Neural progenitor cell (in vitro differentiated cells): Measurements from ENCODE around the gene PSMC1.

Experiments used
- EZH2 ChIP-seq: fragments of 200-600 bp; sonication (generic); IDR thresholded peaks from 2 replicates; pipeline ENCODE4 v1.6.1; 2017; ENCODE audit warnings: antibody characterized with exemption, mild to moderate bottlenecking, moderate library complexity
- EZH2phosphoT487 ChIP-seq: fragments of 200-600 bp; sonication (generic); IDR thresholded peaks from 2 replicates; pipeline ENCODE4 v1.6.1; 2017; ENCODE audit warnings: antibody characterized with exemption
- TF ChIP-seq, protein P1 (sequence below): fragments of 200-600 bp; sonication (generic); IDR thresholded peaks from 2 replicates; pipeline ENCODE4 v1.5.1; 2017; ENCODE audit warnings: antibody characterized with exemption, mild to moderate bottlenecking

DNA sequence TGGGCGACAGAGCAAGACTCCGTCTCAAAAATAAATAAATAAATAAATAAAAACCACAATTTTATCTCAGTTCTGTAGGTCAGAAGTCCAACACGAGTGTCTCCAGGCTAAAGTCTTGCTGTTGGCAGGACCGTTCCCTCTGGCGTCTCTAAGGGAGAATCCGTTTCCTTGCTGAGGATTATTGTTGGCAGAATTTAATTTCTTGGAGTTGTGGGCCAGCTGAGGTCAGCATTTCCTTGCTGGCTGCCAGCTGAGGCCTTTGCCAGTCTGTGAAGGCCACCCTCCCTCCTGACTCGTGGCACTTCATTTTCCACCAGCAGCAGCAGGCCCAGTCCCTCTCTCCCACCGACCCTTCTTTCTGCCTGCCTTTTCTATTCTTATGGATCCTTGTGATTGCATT, 17.2 kb downstream of the PSMC1 start:
- TF ChIP-seq, protein P1, sequence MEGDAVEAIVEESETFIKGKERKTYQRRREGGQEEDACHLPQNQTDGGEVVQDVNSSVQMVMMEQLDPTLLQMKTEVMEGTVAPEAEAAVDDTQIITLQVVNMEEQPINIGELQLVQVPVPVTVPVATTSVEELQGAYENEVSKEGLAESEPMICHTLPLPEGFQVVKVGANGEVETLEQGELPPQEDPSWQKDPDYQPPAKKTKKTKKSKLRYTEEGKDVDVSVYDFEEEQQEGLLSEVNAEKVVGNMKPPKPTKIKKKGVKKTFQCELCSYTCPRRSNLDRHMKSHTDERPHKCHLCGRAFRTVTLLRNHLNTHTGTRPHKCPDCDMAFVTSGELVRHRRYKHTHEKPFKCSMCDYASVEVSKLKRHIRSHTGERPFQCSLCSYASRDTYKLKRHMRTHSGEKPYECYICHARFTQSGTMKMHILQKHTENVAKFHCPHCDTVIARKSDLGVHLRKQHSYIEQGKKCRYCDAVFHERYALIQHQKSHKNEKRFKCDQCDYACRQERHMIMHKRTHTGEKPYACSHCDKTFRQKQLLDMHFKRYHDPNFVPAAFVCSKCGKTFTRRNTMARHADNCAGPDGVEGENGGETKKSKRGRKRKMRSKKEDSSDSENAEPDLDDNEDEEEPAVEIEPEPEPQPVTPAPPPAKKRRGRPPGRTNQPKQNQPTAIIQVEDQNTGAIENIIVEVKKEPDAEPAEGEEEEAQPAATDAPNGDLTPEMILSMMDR, result no peak
- no peak for TF ChIP-seq EZH2phosphoT487
- TF ChIP-seq EZH2, result no peak
